CD4-positive, alpha-beta T cell treated with Interleukin-4 for 1 hour (primary cell): ENCODE results near the gene FBXO11.
"Not testable (repeated sequence)": the region's sequence is repeated elsewhere in the genome, so short reads cannot be mapped to it uniquely, and the experiment has no call there.

ENCODE experiments used
- DNase-seq, 2 donors: peaks; one replicate each; pipeline ENCODE4 v3.0.0-alpha.2; 2020 to 2022

FBXO11 gene

GRCh38 chr2:47906157-47907038, at the start of gene FBXO11:
Gene FBXO11 (minus strand): TSS chr2:47906498. CDS start chr2:47905720, 778 bp downstream.
- peak; percentile 98 to 99 for DNase-seq

DNA sequence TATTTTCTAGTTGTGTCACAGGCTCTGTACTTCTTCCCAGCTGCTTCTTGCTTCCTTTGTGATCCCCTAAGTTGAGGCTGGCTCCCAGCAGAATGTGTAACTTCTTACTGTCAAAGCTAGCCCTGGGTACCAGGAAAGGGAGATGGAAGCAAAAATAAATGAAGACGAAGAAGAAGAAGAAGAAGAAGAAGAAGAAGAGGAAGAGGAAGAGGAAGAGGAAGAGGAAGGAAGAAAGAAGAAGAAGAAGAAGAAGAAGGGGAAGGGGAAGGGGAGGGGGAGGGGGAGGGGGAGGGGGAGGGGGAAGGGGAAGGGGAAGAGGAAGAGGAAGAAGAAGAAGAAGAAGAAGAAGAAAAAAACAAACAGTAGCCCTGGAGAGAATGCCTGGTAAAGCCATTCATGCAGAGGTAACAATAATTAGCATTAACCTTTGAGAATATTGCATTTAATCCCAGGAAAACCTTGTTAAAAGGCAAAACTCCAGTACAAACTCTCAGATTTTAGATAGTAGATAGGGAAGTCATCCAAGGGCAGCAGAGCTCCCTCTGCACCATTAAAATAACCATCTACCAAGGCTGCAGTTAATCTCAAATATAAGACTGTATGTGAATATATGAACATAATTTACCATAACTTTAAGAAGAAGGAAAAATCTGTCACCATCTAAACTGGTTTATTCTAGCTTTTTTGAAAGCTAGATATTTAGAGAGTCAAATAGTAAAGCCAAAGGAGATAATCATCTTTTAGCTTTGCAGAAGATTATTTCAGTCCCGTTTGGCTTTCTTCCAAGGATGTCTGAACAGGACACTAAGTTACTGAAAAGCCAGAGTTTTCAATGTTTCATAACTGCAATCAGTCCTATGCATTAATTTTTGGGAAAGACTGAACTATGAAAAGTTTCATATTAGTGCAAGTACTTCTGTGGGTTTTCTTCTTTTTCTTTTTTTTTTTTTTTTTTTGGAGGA, 44.3 kb upstream of the FBXO11 start:
- no peak for DNase-seq

- no peak for DNase-seq
These were observed 40.3 kb upstream of the FBXO11 start for GRCh38 chr2:47946593-47946992.

DNA sequence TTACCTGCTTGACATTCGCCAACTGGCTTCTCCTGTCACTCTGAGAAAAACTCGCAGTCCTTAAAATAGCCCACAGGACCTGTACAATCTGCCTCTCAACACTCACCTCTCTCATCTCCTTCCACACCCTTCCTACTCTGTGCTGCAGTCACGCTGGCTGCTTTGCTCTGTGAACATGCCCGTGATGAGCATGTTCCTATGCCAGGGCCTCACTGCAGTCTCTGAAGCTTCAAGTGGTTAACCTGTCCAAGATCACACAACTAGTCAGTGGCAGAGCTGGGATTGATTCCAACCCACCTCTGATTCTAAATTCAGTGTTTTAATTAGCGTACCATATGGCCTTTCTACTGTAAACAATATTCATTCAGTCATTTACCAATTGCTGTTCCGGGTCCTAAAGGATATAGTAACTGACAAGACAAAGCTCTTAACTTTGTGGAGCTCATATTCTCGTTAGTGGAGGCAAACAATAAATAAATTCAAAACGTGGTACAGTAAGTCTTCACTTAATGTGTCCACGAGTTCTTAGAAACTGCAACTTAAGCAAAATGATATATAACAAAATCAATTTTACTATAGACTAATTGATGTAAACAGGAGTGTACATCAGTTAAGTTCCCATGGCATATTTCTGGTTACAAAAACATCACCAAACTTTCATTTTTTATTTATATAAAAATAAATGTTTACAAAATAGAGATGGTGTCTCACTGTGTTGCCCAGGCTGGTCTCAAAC, 38.9 kb upstream of the FBXO11 start:
- DNase-seq = no peak

DNA sequence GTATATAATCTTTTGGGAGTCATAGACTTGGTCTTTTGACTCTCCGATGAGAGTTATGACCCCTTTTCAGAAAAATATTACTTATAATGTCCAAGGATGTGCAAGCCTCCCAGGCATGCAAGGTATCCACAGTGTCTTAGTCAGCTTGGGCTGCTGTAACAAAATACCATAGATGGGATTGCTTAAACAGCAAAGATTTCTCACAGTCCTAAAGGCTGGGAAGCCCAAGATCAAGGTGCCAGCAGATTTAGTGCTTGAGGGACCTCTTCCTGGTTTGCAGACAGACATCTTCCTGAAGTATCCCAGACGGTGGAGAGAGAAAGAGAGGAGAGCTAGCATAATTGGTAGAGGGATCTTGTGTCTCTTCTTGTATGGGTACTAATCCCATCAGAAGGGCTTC, 35.6 kb upstream of the FBXO11 start:
- no peak for DNase-seq

GRCh38 chr2:47937677-47938076, 31.4 kb upstream of the FBXO11 start:
- DNase-seq = no peak

DNA sequence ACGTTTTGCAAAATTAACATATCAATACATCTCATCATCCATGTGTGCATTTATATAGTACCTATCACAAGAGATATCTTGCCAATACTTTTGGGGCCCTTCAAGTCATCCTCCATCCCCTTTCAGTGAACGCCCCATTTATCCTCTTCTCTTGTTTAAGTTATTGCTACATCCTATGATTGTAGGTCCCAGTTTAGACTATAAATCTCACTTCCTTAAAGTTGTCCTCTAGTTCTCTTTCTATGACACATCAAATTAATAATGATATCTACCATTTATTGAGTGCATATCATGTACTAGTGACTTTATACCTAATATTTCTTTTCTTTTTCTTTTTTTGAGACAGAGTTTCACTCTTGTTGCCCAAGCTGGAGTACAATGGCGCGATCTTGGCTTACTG, 28.8 kb upstream of the FBXO11 start:
- DNase-seq = no peak

DNA sequence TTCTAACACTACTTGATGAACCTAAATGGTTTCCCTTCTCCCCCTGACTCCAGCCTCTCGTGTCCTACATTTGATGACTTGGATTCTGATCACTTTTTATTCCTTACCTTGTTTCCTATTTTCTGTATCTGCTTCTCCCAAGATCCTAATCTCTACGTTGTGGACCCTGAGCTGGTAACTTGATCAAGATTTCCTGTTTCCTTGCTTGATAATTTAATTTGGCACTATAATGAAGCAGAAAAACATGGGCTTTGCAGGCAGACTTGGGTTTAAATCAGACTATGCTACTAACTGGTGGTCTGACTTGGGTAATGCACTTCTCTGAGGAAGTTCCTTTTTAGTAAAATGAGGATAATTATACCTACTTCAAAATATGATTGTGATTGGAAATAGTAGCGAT, 11.7 kb upstream of the FBXO11 start:
- DNase-seq = no peak

DNA sequence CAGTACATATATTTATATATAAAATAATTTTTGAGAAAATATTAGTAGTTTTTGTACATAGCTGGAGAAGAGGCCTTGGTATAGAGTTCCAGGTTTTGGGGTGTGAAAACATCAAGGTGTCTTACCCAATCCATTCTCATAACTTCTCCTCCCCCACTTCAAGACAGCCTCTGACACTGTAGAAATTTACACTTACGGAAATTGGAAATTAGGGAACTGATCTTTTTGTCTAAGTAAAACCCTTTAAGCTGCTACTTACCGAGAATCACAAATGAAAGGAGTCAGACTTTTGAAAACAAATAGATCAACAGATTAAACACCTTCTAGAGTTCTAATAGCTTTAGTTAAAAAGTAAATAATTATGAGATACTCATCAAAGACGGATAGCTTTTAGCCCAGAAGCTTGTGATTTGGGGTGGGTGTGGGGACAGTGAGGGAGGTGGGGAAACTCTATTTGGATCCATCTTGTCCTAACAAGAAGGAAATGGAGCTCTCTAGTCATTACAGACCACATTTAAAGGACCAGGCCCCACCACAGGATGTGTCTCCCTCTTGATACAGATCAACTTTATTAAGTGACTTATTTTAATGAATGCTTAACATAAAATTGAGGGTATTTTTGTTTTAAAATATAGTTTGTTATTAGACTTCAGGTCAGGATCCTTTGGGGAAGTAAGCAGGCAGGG, 11.1 kb upstream of the FBXO11 start:
- DNase-seq = no peak

DNA sequence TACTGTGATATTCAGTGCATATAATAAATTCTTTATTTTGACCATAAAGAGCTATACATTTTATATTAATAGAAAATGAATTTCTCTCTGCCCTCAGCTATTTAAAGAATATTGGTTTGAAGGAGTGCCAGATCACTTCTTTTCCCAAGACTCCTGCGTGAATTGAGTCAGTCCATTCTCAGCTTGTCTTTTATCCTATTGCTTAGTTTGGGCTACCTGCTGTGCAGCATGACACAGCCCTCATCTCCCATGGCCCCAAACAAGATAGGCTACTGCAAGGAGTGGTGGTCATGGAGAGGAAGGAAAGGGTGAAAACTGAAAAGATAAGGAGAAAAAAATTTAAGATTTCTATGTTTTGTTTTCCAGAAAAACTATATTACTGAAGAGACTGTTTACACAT, 10.1 kb upstream of the FBXO11 start:
- DNase-seq = no peak

- not testable (repeated sequence) for DNase-seq
These were observed 4.4 kb upstream of the FBXO11 start for GRCh38 chr2:47910662-47911061.

GRCh38 chr2:47908682-47909081, 2.4 kb upstream of the FBXO11 start:
- DNase-seq = no peak

DNA sequence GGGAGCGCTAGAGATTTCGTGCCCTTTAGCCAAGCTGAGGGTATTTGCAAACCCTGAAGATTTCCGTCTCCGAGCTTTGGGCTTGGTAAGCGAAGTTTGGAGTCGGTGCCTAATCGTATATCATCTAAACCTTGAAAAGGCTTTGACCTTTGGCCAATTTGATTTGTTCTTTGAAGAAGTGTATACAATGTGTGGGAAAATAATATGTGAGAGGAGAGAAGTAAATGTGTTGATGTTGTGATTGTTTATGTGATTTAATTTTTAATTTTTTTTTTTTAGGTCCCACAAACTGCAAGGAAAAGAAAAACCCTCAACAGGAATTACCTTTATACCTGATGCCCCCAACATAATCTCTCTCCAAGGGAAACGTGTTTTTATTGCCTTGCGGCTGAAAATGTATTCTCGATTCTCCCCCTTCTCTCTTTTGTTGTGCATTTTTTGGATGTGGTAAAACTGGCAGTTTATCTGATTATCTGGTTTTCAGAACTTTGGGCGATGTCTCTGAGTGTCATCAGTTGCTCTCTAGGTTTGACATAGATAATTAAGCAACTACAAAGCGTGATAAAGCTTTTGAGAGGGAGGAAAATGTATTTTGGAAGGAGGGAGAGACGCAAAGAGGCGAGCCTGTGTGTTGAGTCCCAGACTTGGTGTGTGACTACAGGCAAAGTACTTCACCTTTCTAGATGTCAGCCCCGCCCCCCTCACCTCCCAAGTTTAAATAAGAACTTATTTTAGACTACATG, 912 bp upstream of the FBXO11 start:
- DNase-seq = peak; percentile 42 to 74

DNA sequence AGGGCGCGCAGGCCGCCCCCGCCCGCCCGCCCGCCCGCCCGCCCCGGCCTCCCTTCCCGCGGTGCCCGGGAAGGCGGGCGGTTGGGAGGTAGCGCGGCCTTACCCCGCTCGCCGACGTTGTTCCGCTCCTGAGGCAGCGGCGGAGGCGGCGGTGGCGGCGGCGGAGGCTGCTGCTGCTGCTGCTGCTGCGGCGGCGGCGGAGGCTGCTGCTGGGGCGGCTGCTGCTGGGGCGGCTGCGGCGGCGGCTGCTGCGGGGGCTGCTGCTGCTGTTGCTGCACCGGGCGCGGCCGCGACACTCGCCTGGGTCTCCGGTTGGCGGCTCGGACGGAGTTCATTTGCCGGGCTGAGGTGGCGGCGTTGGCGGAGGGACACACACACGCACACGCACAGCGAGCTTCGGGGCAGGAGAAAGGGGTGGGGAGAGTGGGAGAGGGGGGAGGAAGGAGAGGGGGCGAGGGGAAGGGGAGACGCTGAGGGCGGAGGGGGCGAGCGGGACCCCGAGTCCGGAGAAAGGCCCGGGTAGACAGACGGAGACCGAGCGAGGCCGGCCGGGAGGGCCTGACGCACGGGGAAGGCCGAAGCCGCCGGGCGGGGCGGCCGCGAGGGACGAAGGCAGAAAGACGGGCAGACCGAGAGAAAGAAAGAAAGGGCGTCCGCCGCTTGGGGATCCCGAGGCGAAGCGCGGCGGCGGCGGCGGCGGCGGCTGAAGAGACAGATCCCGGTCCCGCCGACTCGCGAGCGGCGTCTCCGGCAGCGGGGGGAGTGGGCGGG, 727 bp downstream of the FBXO11 start:
- peak; percentile 58 to 66 for DNase-seq

DNA sequence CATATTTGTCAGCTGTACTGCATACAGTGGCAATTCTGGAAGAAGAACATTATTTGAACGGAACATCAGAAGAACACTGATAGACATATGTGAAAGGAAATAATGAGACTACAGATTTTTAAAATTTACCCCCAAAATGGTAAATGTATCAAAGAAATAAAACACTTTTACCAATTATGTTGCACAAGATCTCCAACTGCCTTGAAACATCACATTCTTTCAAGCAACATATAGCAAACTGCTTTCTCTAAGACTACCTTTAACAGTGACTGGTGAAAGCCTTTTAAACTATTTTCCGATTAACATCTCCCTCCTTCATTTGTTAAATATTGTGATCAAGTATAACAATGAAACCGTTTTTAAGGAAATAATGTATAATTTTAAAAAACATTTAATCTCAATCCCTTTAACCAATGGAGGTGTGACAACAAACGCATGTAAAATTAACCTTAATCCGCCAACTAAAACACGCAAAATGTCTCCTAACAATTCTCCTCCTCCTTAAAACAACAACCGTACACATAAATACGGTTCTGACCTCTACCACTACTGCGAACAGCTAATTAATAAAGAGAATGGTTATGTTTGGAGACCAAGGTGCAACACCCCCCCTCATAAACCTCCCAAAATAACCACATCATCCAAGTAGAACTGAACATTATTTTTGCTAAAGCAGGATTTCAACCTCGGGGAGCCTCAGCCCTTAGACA, 2.4 kb downstream of the FBXO11 start:
- DNase-seq = peak in 1 of 2 donors; percentile 23

DNA sequence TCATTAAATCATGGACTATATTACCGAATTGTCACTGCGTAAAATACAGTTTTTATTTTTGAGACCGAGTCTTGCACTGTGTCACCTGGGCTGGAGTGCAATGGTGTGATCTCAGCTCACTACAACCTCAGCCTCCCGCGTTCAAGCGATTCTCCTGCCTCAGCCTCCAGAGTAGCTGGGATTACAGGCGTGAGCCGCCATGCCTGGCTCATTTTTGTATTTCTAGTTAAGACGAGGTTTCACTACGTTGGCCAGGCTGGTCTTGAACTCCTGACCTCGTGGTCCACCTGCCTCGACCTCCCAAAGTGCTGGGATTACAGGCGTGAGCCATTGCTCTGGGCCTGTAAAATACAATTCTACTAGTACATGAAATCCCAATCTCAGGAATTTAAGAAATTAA, 4.4 kb downstream of the FBXO11 start:
- not testable (repeated sequence) for DNase-seq

DNA sequence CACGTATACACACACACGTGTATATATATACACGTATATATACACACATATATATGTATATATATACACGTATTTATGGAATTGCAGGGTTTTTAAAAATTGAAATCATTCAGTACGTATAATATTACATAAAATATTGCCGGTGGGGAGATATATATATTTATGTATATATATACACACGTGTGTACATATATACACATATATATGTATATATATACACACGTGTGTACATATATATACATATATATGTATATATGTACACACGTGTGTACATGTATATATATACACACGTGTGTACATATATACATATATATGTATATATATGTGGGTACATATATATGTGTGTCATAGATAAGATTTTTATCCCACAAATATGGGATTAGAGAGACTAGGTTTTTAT, 5.4 kb downstream of the FBXO11 start:
- DNase-seq = no peak

- DNase-seq = no peak
These were observed 6.1 kb downstream of the FBXO11 start for GRCh38 chr2:47899915-47900816.
